ENCODE data around the gene SNX32. TPM values are rescaled to one million over a fixed set of nuclear protein-coding genes. Genes with fewer than 3 reads are reported as not detected.
"Not testable (repeated sequence)": the region's sequence is repeated elsewhere in the genome, so short reads cannot be mapped to it uniquely, and the experiment has no call there.

Gene SNX32
- polyA plus RNA-seq, 3 donors = 2.1 to 3.3 (median 2.3) TPM

GRCh38 chr11:65883786-65884715, 50.3 kb downstream of the SNX32 start:
- DNase-seq = no peak

- DNase-seq = no peak
These were observed 50.9 kb downstream of the SNX32 start for GRCh38 chr11:65884716-65885092.

- no peak for DNase-seq
These were observed 51.5 kb downstream of the SNX32 start for GRCh38 chr11:65885231-65885630.

- no peak for DNase-seq
These were observed 52.2 kb downstream of the SNX32 start for GRCh38 chr11:65885808-65886536.

GRCh38 chr11:65886826-65887722, 53.3 kb downstream of the SNX32 start:
- no peak for DNase-seq

GRCh38 chr11:65887723-65888162, 54.0 kb downstream of the SNX32 start:
- DNase-seq = no peak

- peak; percentile 96 for DNase-seq
These were observed 54.5 kb downstream of the SNX32 start, which contains the start of gene FIBP for GRCh38 chr11:65888163-65888814. TSS of gene FIBP (minus strand) at chr11:65888471. CDS start at chr11:65888418, 53 bp downstream.

GRCh38 chr11:65890324-65891218, 56.8 kb downstream of the SNX32 start, which contains the start of gene CCDC85B:
TSS of gene CCDC85B (plus strand) at chr11:65890673. CDS start at chr11:65890784, 111 bp downstream.
- peak; percentile 97 for DNase-seq

GRCh38 chr11:65891219-65892136, 57.7 kb downstream of the SNX32 start:
- DNase-seq = no peak

GRCh38 chr11:65892137-65892540, 58.4 kb downstream of the SNX32 start:
- DNase-seq = not testable (repeated sequence)

GRCh38 chr11:65892661-65893317, 59.0 kb downstream of the SNX32 start:
- DNase-seq = no peak

- DNase-seq = no peak
These were observed 60.4 kb downstream of the SNX32 start for GRCh38 chr11:65894034-65894591.

- DNase-seq = no peak
These were observed 61.8 kb downstream of the SNX32 start for GRCh38 chr11:65895482-65895981.

- no peak for DNase-seq
These were observed 62.6 kb downstream of the SNX32 start for GRCh38 chr11:65896034-65896999.

- DNase-seq = no peak
These were observed 63.3 kb downstream of the SNX32 start for GRCh38 chr11:65897020-65897471.

- no peak for DNase-seq
These were observed 65.0 kb downstream of the SNX32 start for GRCh38 chr11:65898656-65899355.
